Central memory CD4-positive, alpha-beta T cell (primary cell): ENCODE data around the gene ZG16B.

ENCODE experiments used
- DNase-seq: peaks from one replicate; pipeline ENCODE4 v3.0.0; 2022

ZG16B gene

DNA sequence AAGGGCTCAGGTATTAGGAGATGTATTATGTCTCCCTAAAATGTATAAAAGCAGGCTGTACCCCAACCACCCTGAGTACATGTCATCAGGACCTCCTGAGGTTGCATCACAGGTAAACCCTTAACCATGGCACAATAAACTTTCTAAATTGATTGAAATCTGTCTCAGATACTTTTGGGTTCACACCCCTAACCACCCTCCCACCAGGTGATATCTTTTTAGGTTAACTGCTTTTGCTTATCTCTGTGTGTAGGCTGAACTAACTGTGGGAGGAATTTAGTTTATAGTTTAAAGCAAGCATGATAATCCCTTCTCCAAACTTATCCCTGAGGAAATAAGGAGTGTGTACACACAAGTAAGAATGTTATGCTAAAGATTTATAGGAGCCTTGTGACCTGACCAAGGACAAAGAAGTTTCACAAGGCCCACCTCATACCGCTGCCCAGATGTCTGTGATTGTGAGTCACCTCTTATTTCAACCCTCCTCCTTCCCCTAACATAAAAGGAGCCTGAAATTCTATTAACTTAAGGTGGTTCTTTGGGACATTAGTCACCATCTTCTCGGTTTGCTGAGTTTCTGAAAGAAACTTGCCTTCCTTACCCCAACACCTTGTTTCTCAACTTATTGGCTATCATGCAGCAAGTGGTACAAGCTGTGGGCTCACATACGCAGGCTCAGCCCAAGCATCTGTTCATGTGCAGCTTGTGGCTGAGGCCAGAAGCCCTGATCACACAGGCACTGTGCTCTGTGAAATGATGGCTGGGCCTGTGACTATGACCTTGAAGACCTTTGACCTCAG lies 16.6 kb downstream of the ZG16B start:
- DNase-seq = no peak

DNA sequence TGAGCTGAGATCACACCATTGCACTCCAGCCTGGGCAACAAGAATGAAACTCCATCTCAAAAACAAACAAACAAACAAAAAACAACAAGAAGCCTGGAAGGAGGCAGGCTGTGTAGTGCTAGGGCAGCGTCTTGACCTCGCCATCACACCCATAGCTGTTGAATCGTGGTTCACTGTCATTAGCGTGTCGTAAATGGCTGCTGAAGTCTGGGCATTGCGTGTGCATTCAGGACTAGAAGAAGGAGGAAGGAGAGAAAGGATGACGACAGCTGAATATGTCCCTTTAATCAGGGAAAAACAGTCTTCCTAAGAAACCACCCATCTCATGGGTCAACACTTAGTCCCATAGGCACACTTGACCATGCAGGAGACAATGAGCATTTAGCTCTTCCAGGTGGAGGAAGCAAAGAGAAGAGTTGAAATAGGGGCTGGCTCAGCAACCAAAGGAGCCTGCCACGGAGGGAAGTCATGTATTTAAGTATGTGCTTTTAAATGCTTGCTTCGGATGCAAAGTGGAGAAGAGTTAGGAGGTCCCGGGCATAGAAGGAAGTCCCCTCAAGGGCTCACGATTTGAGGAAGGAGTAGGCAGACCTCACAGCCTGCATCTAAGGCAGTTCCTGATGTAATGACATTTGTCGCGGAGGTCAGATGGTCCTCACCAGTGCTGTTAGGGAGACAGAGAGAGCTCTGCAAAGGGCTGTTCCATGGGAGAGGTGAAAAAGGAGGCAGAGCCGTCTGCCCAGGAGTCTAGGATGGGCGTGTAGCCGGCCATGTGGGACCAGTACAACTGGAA lies 19.0 kb downstream of the ZG16B start:
- no peak for DNase-seq

DNA sequence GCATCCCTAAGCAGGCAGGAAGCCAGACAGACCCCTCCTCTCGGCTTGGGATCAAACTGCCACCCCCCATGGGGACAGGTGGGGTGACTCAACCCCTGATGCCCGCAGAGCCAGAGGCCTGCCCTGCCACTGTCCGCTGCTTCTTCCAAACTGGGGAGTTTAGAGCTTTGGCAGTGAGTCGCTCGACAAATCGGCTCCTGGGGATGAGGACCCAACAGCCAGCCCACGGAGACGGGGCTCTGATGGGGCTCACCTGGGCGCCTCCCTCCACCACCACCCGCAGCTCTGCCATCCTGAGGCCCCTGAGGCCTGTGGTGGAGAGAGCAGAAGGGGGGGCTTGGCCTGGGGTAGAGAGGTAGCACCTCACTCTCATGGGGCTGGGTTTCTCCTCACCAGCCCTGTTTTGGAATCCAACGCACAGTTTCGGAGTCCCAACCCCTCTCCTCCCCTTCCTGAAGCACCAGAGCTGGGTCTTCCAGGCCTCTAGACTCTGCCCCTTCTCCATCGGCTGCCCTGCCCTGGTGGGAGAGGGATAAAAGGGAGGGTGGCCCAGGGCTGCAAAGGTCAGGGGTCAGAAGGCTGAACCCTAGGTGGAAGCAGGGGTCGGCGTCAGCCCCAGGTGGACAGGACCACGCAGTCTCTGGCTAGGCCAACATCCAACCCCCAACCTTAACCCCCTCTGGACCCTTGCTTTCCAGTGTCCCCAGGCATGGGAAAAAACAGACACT lies 22.1 kb downstream of the ZG16B start:
- DNase-seq = no peak

DNA sequence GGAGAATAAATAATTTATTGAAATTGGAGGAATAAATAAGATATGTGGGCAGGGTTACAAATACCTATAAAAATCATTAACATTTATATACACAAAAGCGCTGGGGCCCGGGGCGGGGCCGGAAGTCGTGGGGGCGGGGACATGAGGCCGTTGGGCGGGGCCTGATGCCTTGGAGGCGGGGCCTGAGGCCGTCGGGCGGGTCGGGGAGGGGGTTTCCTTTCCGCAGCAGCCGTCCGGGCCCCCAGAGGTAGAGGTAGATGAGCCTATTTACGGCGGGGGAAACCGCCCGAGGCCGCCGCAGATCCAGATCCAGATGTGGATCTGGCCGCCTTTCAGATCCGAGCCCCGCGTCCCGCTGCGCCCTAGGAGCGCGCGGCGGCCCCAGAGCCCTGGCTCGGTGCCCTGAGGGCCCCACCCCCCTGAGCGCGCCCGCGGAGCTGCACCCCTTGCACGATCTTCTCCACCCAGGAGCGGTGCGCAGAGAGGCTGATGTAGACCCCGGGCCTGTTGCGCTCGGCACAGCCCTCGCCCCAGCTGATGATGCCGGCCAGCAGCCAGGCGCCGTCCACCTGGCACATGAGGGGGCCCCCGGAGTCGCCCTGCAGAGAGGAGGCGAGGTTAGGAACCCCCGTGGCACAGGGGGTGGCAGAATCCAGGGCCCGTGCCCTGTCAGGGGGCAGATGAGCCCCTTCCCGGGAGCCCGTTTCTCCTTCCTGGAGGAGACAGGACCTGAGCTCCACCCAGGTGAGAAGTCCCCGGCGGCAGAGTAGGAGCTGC lies 22.8 kb downstream of the ZG16B start:
- DNase-seq = no peak

DNA sequence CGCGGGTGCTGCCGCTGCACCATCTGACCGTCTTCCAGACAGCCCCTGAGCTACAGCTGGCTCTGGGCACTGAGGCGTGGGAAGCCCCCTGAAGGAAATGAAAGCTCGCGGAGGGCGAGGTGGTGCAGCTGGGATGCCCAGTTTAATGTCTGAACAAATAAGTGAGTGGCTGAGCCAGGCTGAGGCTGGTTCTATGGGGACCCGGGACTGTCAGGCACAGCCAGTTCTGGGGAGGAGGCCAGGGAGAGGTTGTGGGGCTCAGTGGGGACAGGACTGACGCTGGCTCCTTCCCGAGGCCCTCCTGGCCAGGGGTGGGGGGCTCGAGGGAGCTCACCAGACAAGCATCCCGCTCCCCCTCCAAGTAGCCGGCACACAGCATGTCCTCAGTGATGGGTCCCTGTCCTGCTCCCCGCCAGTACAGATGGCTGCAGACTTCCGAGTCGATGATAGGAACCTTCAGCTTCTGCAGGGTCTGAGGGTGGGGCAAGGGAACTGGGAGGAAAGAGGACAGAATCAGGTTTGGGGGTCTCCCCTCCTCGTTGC lies 23.5 kb downstream of the ZG16B start:
- no peak for DNase-seq

DNA sequence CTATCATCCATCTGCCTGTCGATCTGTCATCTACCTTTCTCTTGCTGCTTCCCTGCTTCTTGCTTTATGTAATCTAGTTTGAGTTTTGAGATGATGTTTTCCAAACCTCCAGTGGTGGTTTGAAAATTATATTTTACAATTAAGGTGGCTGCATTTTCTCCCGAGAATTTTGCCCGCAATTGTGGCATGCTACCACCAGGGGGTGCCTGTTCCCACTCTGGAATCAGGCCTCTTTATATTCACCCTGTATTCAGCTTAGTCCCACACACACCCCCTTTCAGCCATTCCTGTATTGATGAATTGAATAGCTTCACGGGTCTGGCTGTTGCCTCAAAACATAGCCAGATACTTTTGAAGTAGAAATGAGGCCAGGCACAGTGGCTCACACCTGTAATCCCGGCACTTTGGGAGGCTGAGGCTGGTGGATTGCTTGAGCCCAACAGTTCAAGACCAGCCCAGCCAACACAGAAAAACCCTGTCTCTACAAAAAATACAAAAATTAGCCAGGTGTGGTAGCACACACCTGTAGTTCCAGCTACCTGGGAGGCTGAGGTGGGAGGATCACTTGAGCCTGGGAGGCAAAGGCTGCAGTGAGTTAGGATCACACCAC lies 24.7 kb downstream of the ZG16B start:
- no peak for DNase-seq

DNA sequence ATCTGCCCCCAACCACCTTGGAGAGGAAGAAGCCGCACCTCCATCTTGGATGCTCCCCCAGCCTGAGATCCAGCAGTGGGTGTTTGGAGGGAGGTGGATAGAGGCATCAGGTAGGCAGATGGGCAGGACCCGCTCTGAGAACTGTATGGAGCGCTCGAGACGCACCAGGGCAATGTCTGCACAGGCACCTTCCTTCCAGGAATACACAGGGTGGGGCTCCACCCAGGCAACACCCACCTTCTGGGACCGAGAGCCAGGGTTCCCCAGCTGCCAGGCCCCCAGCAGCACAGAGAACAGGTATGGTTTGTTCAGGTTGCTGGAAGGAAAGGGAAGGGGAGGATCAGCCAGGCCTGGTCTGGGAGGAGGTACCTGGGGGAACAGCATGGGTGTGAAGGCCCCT lies 25.4 kb downstream of the ZG16B start:
- DNase-seq = no peak

DNA sequence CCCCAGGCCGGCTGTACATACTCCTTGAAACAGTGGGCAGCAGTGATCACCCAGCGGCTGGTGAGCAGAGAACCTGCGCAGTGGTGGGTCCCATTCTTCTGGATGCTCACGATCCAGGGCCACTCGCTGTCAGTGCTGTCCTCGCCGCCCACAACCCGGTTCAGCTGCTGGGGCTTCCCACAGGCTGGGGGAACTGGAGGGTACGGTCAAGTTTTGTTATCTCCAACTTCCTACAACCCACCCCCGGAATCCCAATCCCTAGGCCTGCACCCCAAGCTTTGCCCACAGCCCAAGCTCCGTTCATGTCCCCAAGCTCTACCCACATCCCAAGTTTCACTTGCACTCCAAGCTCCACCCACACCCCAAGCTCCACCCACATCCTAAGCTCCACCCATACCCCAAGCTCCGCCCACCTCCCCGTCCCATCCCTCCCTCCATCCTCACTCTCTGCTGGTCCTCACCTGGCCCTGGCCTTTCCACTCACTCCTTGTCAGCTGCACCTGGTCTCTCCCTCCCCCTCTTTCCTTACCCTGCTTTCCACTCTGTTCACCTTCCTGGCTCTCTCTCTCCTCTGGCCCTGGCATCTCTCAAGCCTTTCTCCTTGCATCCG lies 26.1 kb downstream of the ZG16B start:
- no peak for DNase-seq

DNA sequence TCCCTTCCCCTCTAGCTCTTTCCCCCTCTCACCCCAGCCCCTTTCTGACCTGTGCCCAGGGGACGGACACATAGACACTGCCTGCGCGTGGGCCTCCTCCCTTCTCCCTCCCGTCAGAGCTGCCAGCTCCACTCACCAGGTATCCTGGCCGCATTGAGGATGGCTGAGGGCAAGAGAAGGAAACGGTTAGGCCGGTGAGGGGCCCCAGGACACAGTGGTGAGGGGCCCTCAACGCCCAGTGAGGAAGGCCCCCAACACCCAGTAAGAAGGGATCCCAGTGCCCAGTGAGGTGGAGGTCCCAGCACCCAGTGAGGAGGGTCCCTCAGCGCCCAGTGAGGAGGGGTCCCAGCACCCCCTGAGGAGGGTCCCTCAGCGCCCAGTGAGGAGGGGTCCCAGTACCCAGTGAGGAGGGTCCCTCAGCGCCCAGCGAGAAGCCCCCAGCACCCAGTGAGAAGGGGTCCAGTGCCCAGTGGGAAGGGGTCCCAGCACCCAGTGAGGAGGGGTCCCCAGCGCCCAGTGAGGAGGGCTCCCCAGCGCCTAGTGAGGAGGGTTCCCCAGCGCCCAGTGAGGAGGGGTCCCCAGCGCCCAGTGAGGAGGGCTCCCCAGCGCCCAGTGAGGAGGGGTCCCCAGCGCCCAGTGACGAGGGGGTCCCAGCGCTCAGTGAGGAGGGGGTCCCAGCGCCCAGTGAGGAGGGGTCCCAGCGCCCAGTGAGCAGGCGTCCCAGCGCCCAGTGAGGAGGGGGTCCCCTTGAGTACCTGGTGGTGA lies 26.8 kb downstream of the ZG16B start:
- DNase-seq = no peak

DNA sequence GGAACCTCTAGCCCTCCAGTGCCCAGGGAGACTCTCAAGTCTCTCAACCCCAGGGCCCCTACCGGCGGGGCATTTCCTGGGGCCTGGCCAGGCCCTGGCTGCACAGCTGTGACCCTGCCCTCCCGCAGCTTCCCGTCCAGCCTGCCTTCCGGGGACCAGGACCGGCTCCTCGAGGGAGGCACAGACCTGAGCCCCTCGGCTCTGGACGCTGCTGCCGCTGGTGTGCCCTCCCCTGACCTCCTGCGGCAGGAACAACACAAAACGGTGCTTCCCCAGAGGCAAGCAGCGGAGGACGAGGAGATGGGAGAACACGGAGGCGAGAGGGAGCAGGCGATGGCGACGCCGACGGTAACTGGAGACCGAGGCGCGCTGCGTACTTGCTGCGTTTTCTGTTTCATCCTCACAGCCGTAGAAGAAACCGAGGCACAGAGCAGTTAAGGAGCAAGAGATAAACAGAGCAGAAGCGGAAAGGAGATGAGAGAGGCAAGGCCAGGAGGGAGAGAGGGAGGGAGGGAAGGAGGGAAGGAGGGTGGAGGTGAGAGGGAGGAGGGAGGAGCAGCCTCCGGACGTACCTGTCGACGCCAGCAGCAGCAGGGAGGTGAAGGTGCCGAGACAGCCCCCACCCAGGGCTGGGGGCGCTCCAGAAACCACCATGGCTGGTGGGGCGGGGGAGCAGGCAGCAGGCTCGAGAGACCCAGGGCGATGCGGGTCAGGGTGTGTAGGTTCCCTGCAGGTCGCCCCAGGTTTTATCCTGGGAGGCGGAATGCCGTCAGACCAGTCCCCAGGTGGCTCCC lies 27.5 kb downstream of the ZG16B start, which contains the start of gene PRSS22:
TSS of gene PRSS22 (minus strand) at position 720 of the 794 bp plus-strand sequence. CDS start at position 654, 66 bp downstream.
- DNase-seq = no peak

DNA sequence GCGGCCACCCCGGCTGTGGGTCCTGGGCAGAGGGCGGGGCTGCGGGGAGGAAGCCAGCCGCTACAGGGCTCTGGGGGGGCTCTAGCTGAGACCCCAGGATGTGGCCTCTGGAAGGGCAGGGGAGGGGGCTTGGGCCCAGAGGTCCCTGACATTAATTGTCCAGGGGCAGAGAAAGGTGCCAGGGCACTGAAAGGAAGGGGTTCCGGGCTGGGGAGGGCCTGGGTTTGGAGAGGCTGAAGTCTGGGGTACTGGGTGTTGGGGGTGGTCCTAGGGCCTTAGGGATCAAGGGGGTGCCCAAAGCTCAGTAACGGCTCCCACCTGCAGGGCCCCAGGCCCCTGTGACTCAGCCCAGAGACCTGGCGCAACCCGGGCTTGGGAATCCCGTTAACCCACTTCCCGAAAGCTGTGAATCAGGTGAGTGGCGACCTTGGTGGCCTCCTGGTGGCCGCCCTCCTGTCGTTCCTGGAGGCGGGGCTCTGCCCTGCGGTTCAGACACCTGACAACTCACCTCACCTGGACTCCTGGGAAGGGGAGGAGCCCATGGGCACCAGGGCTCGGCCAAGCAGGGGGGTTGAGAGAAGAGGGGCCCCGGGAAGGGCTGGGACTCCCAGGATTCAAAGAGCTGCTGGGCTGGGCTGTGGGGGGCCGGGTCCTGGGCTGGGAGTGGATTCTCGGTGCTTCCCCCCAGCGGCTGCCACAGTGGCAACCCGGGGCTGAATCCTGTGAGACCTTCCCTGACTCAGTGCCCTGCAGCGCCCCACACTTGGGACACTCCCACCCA lies 28.3 kb downstream of the ZG16B start:
- no peak for DNase-seq

DNA sequence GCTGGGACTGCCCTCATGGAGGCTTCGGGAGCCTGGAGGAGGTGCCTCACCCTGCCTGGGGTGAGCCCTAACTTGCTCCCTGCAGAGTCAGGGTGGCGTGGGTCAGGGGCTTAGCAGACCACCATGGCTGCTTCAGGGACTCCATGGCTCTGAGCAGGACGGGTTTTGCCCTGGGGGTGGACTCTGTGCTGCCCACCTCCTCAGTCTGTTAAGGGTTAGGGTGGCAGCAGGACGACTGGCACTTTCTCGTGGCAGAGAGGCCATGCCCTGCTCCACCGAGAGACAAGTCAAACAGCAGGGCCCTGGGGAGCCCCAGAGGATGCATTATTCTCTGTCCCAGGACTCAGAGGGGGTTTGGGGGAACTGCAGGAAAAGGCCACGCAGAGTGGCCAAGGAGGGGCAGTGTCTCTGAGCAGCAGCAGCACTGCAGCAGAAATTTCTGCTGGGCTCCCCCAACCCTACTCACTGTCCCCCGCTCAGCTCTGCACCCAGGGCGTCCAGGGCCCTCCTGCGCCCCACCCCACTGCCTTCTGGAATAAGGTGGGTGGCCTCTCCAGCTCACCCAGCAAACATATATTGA lies 29.7 kb downstream of the ZG16B start:
- no peak for DNase-seq

DNA sequence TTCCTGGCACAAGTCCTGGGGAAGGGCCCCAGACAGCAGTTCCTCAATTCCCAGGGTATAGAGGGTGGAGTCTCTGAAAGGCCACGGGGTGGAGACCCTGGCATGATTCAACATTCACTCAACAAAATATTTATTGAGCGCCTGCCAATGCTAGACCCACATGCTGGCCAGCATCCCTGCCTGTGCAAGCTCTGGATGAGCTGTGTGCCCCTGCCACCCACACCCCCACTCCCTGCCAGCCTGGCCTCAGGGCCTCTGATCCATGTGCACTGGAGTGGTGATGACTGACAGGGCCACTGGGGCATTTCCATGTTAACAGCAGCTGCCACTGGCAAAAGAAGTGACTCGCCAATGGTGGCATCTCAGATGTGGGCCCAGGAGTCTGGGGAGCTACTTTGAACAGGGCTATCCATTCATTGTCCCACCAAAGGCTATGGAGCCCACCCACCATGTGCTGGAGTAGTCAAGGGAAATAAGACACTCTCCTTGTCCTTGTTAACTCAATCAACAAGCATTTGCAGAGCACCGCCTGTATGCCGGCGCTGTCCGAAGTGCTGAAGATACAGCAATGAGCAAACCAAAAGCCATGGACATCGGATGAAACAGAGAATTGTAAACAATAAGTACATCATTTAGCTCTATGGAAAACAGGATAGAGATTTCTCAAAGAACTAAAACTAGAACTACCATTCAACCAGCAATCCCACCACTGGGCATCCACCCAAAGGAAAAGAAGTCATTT lies 30.9 kb downstream of the ZG16B start:
- DNase-seq = no peak

DNA sequence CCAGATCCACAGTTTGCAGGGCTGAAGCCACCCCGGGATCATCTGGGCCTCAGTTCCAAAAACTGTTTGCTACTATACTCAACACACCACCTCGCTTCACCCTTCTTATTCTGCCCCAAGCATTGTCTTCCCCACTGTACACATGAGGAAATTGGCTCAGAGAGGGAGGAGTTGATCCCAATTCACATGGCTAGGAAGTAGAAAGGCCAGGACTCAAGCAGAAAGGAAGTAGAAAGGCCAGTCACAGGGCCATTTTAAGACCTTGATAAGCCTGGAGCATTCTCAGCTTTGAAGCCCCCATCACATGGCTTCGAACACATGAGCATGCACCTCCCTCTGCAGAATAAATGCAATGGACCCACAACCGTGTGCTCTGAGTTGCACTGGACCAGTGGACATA lies 35.5 kb downstream of the ZG16B start:
- no peak for DNase-seq

DNA sequence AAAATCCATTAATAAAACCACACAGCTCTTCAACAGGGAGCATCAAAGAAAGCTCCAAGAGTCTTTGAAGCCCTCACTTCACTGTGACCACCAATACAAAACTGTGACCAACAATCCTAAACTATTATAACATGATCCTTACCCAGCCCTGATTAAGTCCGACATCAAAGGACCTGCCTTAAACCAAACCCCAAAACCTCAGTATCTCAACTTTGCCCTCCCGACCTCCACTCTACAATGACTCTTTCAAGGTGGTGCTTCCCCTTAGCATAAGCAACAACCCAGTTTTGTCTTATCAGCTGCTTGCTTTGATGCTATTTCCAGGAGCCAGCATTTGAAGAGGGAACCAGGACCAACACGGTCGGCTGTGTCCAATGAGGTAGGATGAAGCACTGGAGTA lies 36.3 kb downstream of the ZG16B start:
- peak; percentile 24 for DNase-seq

DNA sequence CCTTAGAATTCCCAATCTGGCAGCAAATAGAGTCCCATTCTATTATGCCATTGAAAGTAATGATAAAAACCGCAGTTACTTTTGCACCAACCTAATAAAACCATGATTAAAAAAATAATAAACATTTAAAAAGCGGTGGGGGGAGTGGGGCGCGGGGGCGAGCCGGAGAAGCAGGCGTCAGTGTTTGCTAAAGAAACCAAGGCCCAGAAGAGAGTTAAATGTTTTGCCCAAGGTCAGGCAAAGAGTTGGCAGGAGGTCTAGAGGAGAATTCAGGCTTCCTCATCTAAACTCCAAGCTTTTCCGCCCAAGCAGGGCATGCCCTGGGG lies 37.5 kb downstream of the ZG16B start:
- no peak for DNase-seq

DNA sequence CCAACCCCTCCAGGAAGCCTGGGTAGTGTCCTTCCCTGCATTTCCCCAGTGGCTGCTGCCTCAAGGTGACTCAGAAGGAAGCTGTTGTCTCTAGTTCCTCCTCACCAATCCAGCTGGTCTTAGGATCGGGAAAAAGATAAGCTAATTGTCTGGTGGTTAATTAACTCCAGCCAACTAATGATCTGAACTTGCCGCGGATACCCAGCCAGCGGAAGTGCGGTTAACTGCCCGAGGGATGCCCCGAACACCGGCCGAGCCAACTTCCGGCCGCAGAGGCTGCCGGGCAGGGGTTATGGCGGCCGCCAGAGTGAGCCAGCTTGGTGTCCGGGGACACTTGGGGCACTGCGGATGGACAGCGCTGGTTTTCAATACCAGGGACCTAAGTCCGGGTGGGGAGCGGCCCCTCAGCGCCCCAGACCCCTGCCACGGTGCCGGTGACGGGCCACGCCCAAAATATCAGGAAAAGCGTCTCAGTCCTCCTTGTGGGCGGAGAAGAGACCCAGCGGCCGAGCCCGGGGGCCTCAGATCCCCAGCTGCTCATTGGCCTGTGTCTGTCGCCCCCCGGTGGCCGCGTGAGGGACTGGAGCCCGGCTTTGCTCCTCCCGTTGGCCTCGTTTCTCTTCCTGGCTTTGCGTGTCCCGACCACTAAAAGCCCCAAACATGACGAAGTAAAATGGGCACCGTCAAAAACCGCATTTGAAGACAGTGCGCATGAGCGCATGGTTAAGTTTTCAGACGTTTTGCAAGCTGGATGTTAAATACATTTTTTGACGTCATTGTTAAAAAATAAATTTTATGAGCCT lies 38.1 kb downstream of the ZG16B start:
- peak; percentile 96 for DNase-seq
